ENCODE measurements around the gene SLC18A2.
"Not testable (repeated sequence)": the region's sequence is repeated elsewhere in the genome, so short reads cannot be mapped to it uniquely, and the experiment has no call there.

Gene SLC18A2

DNA sequence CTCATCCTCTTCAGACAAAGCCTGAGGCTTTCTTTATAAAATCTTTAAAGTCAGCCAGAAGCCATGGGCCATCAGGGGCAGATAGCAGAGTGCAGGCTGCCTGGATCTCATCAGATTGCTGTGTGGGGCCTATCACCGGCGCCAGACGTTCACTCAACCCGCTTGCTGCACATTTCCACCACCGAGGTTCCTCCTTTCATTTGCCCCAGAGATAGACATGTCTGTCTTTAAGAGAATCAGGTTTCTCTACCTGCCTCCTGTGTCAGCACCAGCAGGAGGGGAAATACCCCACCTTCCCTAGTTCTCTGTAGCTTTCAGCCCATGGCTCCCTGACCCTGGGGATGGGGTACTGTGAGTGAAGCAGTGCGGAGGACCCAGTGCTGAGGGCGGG is 22.0 kb downstream of the SLC18A2 start:
- DNase-seq (ENCODE audit: low read depth): no peak

DNA sequence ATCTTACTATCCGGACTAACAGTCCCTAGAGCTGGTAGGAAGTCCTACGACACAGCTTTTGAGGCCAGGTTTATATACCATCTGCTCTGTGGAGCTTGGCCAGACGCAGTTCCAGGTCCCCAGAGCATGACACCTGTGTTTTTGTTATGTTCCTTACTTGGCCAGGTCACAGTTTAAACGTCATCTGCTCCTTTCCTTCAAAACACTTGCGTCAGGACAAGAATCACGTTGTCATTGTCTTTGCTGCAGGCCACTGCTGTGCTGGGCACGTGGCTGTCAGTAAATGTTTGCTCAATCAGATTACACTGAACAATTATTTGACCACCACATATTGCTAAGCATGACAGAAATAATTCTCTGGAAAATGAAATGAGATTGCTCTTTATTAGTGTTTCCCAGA is 23.9 kb downstream of the SLC18A2 start:
- no peak for DNase-seq (ENCODE audit: low read depth)

DNA sequence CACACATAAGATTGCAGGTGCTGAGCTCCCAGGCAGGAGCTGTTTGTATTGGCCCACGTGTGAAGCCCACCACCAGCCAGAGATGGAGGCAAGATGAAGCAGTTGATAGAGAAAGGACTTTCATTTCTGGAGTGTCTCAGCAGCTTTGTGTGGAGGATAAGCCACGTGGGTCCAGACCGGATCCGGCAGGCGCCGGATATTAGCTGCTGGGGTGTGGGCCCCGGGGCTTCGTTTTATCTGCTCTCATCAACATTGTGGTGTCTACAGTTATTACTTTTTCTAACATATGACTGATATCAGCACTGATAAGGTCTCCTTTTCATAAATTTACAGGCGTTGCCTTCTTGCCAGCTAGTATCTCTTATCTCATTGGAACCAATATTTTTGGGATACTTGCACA is 25.5 kb downstream of the SLC18A2 start:
- no peak for DNase-seq (ENCODE audit: low read depth)

GRCh38 chr10:117266812-117267211 is 25.9 kb downstream of the SLC18A2 start:
- DNase-seq (ENCODE audit: low read depth): no peak

DNA sequence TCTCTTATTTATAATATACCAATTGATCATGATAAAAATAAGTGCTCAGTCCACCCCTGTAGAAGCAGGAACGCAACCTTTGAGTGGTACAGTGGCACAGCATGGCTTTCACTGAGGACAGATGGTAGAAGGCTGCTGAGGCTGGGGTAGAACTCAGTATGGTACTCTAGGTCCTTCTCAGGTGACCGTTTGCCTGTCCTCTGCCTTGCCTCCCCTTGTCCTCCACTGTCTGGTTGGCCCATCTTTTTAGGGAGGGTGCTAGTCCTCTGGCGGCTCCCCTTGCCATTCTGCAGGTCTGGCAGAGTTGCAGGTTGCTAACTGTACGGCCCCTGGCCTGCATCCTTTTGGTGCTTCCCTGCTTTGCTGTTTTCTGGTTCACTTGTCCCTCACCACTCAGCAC is 27.3 kb downstream of the SLC18A2 start:
- DNase-seq (ENCODE audit: low read depth): no peak

DNA sequence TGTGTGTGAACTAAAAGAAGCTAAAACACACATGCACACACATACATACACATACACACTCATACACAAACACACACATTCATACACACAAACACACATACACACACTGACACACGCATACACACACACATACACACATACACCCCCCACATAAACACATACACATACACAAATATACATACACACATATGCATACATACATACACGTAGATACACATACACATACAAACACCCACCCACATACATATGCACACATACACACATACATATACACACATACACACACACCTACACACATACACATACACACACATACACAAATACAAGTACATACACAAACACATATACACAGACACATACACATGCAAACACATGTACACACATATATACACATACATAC is 28.0 kb downstream of the SLC18A2 start:
- no peak for DNase-seq (ENCODE audit: low read depth)

GRCh38 chr10:117271427-117271826 is 30.5 kb downstream of the SLC18A2 start:
- no peak for DNase-seq (ENCODE audit: low read depth)

DNA sequence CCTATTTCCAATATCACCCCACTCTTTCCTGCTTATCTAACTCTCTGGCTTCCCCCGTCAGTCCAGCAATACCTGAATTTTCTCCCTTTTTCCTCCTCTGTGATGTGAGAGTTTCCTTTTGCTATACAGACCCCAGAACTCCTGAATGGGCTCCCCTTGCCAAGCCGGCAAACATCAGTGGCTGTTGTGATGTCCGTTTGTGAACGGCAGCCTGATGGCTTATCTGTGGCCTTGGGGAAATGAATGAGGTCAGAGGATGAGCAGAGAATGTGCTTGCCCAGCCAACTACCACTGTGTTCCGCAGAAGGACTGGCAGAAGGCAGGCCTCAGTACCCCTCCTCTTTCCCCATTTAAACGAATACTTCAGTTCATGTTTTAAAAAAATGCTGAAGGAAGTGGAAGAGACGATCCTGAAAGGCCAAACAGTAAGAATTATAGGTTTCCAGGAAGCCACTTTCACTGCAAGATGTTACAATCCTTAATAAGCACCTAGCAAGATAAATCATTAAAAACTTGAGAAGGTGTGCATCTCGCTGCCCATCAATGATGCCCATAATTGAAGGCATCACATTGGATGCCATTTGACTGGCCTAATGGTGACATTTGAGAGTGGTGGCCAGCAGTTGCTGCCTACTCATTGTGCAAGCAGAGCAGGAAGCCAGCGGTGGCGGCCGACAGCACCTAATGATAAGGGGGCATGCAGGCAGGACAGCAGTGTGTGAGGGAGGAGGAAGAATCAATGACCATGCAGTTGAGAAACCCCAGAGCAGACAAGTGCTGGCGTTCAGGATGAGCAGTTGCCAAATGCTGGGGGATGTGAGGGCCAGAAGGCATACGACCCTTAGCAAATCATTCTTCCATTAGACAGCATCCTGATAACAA is 31.5 kb downstream of the SLC18A2 start:
- DNase-seq (ENCODE audit: low read depth): no peak

DNA sequence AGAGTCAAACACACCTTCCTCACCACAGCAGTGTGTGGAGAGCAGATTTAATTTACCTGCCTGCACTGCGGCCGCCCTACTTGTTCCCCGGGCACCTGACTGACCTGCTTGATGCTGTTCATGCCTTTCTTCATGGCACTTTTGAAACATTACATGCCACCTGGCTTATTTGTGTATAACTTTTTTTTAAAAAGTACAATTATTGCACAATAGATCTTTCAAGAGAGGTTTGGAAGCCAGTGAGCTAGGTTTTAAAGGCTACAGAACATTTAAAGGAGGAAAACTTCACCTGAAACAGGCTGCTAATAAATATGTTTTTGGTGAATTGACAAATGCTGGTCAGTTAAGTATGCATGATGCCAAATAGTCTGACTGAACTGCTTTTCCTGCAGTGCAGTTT is 33.1 kb downstream of the SLC18A2 start:
- no peak for DNase-seq (ENCODE audit: low read depth)

DNA sequence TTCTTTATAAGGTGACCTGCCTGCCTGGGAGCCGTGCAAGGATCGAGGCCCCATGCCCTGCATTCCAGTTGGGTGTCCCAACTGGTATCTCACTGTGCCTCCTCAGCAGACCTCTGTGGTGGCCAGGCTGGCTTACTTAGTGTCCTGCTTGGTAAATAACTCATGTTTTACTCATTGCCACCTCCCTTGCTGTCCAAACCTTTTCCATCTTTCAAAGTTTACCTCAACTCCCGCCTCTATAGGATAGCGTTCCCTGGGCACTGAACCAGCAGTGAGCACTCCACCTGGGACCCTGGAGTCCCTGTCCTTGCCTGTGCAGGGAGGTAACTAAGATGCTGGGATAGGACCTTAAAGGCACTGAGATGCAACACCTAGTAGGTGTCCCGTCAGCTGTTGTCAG is 33.6 kb downstream of the SLC18A2 start:
- no peak for DNase-seq (ENCODE audit: low read depth)

GRCh38 chr10:117275121-117275520 is 34.2 kb downstream of the SLC18A2 start:
- DNase-seq (ENCODE audit: low read depth): no peak

GRCh38 chr10:117277675-117278074 is 36.8 kb downstream of the SLC18A2 start:
- DNase-seq (ENCODE audit: low read depth): no peak

DNA sequence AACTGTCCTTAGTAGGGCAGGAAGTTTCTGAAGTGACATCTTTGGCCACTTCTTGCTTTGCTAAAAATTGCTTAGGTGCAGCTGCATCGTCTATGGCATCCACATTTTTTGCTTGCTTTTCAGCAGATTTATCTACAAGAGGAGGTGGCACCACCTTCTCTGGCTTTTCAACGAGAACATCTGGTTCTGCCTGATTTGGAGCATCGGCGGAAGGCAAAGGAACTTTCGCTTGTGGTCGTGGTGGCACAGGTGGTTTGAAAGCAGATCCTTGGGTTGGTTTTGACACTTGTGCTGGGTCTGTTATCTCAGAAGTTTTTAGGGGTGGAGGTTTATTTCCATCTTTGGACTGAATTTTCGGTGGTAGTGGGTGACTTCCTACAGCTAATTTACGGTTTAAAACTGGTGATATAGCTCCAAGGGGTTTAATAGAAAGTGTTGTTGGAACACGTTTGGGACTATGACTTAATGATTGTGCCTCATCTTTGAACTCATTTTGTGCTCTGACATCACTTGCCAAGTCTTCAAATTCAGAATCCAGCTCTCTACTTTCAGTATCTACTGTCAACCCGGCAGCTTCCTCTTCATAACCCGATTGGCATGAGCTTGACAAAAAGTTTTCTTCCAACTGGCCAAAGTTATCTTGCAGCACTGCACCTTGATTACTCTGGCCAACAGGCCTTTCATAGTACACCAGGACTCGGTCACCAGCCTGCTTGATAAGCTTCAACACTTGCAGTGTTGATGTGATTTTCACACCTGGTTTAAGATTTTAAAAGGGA is 44.0 kb downstream of the SLC18A2 start:
- DNase-seq (ENCODE audit: low read depth): no peak

GRCh38 chr10:117290872-117291271 is 50.0 kb downstream of the SLC18A2 start:
- DNase-seq (ENCODE audit: low read depth): not testable (repeated sequence)

DNA sequence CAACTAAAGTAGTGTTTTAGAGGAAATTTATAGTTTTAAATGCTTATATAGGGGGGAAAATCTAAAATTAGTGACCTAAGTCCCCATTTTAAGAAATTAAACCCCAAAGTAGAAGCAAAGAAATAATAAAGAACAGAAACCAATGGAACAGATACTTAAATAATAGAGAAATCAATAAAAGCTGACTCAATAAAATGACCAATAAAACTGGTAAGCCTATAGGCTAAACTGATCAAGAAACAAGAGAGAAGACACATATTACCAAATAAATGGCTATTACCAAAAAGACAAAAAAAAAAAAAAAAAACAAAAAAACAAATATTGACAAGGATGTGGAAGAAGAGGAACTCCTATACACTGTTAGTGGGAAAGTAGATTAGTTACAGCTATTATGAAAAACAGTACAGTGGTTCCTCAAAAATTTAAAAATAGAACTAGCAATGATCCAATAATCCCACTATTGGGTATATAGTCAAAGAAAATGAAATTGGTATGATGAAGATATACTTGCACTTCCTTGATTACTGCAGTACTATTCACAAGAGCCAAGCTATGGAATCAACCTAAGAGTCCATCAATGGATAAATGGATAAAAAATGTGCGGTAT is 53.2 kb downstream of the SLC18A2 start:
- no peak for DNase-seq (ENCODE audit: low read depth)

DNA sequence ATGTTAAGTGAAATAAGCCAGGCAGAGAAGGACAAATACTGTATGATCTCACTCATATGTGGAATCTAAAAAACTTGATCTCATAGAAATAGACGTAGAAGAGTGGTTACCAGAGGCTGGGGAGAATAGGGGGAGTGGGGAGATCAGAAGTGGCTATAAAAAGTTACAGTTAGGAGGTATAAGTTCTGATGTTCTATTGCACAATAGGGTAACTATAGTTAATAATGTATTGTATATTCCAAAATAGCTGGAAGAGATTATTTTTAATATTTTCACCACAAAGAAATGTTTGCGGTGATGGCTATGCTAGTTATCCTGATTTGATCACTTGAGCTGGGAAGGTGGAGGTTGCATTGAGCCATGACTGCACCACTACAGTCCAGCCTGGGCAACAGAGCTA is 53.8 kb downstream of the SLC18A2 start:
- DNase-seq (ENCODE audit: low read depth): no peak

GRCh38 chr10:117298219-117298618 is 57.3 kb downstream of the SLC18A2 start:
- DNase-seq (ENCODE audit: low read depth): no peak

GRCh38 chr10:117299435-117299834 is 58.5 kb downstream of the SLC18A2 start:
- no peak for DNase-seq (ENCODE audit: low read depth)

- DNase-seq (ENCODE audit: low read depth): no peak
Measured at GRCh38 chr10:117300671-117301070, 59.8 kb downstream of the SLC18A2 start.

GRCh38 chr10:117303451-117303850 is 62.5 kb downstream of the SLC18A2 start:
- not testable (repeated sequence) for DNase-seq (ENCODE audit: low read depth)

- DNase-seq (ENCODE audit: low read depth): no peak
Measured at GRCh38 chr10:117306674-117307073, 65.8 kb downstream of the SLC18A2 start.

DNA sequence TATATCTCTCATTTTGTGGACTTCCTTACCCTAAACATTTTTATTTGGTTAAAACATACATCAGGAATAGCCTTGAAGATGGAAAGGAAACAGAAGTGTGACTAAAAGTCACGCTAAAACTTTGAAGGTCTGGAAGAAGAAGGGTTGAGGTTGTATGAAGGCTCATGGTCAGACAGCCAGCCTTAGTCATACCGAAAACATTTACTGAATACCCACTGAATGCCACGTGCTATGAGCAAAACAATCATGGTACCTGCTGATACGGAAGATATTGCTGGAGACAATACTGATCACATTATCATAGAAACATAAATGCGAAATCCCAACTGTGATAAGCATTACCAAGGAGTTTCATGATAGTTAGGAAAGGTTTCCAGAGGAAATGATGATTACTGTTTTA is 70.3 kb downstream of the SLC18A2 start:
- DNase-seq (ENCODE audit: low read depth): no peak

- DNase-seq (ENCODE audit: low read depth): no peak
Measured at GRCh38 chr10:117312430-117312829, 71.5 kb downstream of the SLC18A2 start.

Data from stimulated activated CD4-positive, alpha-beta T cell treated with anti-CD3 and anti-CD28 coated beads, Interleukin-2, amount 100 ng/mL, for 4 hours (primary cell).